Transverse colon (tissue), 3 donors: ENCODE results near the gene SLCO1B3.

Source experiments
- EP300 ChIP-seq: sonication (generic); formaldehyde crosslinking; IDR thresholded peaks from one replicate; pipeline ENCODE4 v1.6.1; 2017; ENCODE audit warnings: antibody characterized with exemption, low read depth
- POLR2A ChIP-seq: fragments of 450-650 bp; IDR thresholded peaks from one replicate; pipeline ENCODE4 v1.6.1; 2016; ENCODE audit warnings: antibody characterized with exemption, mild to moderate bottlenecking, moderate library complexity
- TF ChIP-seq, protein P1 (sequence below), 5 experiments: fragments of 200-600 bp in 3 of 5; fragments of 450-650 bp in 2 of 5; sonication (generic) in 3 of 5; IDR thresholded peaks; 1 replicate in 2 of 5; 2 replicates in 3 of 5; pipeline ENCODE4 v1.5.1; 2016 to 2017; ENCODE audit warnings: antibody characterized with exemption in 5 of 5, inconsistent platforms in 3 of 5, mild to moderate bottlenecking in 2 of 5, moderate library complexity in 1 of 5

DNA sequence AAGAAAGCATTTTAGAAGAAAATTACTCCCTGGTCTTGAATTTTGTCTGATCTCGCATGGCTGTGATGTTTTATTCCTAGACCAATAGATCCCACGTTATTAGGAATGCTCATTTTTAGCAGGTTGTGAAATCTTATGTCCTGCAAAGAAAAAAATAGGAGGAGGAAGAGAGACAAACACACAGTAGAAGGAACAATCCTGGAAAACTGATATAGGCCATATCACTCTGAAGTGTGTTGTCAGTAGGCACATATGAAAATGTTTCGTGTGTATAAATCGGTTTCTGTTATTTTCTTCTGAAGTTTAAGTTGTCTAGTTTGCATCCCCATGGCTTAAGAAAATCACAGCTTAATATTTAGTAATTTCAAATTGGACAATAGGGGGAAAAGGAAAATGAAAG lies 12.4 kb downstream of the SLCO1B3 start:
- TF ChIP-seq, protein P1, sequence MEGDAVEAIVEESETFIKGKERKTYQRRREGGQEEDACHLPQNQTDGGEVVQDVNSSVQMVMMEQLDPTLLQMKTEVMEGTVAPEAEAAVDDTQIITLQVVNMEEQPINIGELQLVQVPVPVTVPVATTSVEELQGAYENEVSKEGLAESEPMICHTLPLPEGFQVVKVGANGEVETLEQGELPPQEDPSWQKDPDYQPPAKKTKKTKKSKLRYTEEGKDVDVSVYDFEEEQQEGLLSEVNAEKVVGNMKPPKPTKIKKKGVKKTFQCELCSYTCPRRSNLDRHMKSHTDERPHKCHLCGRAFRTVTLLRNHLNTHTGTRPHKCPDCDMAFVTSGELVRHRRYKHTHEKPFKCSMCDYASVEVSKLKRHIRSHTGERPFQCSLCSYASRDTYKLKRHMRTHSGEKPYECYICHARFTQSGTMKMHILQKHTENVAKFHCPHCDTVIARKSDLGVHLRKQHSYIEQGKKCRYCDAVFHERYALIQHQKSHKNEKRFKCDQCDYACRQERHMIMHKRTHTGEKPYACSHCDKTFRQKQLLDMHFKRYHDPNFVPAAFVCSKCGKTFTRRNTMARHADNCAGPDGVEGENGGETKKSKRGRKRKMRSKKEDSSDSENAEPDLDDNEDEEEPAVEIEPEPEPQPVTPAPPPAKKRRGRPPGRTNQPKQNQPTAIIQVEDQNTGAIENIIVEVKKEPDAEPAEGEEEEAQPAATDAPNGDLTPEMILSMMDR (IDR thresholded peaks at IDR 0.05): no peak
- no peak for TF ChIP-seq EP300
- TF ChIP-seq POLR2A: no peak
